Activated T-helper 9 cell treated with anti-CD3 and anti-CD28 coated beads, Interleukin-2, amount 50 U/mL, for 16 hours (primary cell): Measurements from ENCODE around the gene CD24.

ENCODE experiments used
- DNase-seq: peaks from one replicate; pipeline ENCODE4 v3.0.0-alpha.2; 2020; ENCODE audit warnings: low read depth

The CD24 gene

GRCh38 chr6:106967936-106968555, 6.5 kb downstream of the CD24 start:
- no peak for DNase-seq

DNA sequence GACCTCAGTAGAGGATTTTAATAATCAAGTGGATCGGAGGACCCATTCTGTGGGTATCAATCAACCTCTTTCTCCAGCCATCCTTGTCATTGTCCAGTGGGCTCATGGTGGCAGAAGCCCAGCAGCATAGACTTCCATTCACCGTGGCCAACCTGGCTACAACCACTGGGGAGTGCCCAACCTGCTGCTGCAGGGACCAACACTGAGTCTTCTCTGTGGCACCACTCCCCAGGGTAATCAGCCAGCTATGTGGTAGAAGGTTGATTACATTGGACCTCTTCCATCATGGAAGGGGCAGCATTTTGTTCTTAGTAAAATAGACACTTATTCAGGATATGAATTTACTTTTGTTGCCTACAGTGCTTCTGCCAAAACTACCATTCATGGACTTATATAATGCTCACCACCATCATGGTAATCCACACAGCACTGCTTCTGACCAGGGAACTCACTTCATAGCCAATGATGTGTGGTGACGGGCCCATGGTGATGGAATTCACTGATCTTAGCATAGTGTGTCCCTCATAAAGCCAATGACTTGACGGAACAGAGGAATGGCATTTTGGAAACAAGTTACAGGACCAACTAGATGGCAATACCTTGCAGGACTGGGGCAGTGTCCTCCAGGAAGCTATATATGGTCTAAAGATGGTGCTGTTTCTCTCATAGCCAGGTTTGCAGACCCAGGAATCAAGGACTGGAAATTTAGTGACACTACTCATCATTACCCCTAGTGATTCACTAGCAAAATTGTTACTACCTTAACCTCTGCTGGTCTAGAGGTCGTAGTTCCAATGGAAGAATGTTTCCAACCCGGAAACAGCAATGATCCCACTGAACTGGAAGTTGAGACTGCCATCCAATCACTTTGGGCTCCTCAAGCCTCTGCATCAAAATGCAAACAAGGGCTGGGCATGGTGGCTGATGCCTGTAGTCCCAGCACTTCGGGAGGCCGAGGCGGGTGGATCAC, 7.6 kb downstream of the CD24 start:
- no peak for DNase-seq

DNA sequence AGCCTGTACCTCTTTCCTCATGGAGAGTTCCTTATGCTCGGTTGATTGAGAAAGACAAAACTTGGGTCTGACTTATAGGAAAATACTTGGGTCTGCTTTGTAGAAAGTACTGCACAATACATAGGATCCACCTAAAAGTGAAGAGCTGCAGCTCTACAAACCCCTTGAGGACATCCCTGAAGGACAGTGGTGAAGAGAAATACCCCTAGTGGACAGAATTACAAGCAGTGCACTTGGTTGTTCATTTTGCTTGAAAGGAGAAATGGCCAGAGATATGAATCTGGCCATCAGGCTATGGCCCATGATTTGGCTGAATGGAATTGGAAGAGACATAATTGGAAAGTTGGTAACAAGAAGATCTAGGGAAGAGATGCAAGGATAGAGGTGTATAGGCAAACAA, 8.3 kb downstream of the CD24 start:
- DNase-seq: no peak

- DNase-seq: no peak
Measured at GRCh38 chr6:106964954-106965353, 9.6 kb downstream of the CD24 start.

DNA sequence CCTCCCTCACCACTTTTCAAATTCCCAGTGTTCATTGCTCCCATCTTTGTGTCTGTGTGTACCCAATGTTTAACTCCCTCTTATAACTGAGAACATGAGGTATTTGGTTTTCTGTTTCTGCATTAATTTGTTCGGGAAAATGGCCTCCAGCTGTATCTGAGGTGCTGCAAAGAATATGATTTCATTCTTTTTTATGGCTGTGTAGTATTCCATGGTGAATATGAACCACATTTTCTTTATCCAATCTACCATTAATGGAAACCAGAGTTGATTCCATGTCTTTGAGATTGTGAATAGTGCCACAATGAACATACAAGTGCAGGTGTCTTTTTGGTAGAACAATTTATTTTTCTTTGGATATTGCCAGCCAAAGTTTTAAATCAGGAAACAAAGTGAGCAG, 10.4 kb downstream of the CD24 start:
- DNase-seq: no peak

DNA sequence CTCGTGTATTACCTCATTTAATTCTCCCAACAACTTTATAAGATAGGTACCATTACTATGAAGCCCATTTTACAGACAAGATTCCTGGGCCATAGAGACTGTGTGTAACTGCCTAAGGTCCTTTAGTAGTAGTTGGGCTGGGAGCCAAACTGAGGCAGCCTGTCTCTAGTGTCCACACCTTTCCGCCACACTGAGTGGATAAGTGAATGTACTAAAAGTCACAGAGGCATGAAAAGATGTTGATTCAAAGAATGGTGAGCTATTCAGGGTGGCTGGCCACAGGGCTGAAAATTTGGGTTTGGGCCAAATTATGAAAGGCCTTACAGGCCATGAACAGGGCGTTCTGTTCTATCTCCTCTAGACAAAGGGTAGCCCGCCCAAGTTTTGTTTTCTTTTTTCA, 11.0 kb downstream of the CD24 start:
- no peak for DNase-seq

GRCh38 chr6:106961801-106962200, 12.7 kb downstream of the CD24 start:
- no peak for DNase-seq

GRCh38 chr6:106961136-106961535, 13.4 kb downstream of the CD24 start:
- no peak for DNase-seq

DNA sequence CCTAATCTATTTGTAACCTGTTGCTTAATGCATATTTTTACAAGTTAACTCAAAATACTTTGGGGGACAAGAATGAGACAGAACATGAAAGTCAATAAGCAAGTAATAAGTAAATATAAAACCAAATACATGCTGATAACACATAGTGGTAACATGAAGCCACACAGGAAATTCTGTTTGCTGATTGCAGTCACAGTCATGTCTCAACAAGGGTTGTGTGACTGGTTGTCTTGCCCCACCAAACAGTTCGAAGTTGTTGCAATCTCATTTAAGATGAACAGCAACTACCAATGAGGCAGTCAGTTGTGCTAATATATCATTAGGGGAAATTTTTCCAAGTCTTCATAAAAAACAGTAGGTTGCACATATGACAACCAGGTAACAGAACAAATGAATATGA, 14.5 kb downstream of the CD24 start:
- DNase-seq: no peak

DNA sequence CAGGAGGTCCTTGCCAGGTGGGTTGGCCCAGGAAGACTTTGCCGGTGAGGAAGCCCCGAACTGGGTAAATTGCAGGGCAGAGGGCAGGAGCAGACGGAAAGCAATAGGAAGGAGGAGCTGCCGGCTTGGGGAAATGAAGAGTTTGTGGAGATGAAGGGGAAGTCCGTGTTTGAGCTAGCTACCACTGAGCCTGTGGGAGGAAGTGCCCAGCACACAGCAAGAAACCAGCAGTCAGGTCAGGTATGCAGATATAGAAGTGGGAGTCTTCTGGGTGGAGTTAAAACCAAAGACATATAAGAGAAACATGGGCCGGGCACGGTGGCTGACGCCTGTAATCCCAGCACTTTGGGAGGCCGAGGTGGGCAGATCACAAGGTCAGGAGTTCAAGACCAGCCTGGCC, 34.7 kb downstream of the CD24 start:
- DNase-seq: no peak

DNA sequence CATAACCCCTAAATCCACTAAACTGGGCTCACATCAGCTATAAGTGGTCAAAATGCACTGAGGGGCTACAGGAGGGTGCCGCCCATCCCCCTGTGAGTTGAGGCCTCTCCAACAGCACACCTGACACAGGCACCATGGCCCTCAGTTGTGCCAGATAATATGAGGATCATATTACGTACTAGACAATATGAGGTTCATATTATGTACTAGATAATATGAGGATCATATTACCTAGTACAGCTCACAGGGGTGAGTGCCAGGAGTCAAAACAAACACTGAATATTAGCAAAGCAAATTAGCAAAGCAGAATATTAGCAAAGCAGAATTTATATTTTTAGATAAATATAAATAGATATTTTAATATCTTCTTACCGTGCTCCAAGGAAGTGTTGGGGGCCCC, 35.3 kb downstream of the CD24 start:
- DNase-seq: no peak

- DNase-seq: no peak
Measured at GRCh38 chr6:106927531-106928398, 46.8 kb downstream of the CD24 start.

DNA sequence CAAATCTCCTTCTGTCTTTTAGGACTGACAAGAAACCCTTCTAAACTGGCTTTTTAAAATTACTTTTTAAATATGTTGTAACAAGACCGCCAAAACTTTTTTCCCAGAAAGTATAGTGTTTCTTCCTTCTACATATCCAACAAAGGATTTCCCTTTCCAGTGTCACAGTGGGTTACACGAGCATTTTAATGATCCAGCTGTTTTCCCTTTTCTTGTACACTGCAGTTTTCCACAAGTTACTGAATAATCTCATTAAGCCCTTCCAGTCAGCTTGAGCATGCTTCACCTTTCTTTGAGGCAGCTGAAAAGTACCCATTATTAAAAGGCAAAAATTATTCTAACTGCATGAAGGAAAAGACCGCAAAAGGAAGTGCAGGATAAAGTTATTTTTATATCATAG, 48.6 kb downstream of the CD24 start:
- DNase-seq: no peak

- no peak for DNase-seq
Measured at GRCh38 chr6:106924694-106925523, 49.6 kb downstream of the CD24 start.

DNA sequence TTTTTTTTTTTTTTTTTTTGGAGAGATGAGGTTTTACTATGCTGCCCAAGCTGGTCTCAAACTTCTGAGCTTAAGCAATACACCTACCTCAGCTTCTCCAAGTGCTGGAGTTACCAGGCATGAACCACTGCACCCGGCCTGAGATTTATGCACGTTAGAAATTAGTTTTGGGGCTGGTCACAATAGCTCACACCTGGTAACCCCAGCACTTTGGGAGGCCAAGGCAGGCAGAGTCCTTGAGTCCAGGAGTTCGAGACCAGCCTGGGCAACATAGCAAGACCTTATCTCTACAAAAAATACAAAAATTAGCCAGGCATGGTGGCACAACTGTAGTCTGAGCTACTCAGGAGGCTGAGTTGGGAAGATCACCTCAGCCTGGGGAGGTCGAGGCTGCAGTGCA, 51.9 kb downstream of the CD24 start:
- no peak for DNase-seq
